ENCODE measurements around the gene RPS6KB1.

- TF ChIP-seq, protein P1, sequence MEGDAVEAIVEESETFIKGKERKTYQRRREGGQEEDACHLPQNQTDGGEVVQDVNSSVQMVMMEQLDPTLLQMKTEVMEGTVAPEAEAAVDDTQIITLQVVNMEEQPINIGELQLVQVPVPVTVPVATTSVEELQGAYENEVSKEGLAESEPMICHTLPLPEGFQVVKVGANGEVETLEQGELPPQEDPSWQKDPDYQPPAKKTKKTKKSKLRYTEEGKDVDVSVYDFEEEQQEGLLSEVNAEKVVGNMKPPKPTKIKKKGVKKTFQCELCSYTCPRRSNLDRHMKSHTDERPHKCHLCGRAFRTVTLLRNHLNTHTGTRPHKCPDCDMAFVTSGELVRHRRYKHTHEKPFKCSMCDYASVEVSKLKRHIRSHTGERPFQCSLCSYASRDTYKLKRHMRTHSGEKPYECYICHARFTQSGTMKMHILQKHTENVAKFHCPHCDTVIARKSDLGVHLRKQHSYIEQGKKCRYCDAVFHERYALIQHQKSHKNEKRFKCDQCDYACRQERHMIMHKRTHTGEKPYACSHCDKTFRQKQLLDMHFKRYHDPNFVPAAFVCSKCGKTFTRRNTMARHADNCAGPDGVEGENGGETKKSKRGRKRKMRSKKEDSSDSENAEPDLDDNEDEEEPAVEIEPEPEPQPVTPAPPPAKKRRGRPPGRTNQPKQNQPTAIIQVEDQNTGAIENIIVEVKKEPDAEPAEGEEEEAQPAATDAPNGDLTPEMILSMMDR (IDR thresholded peaks at IDR 0.05), result no peak
- TF ChIP-seq POLR2A (IDR thresholded peaks at IDR 0.05) (no peak), POLR2AphosphoS5 (IDR thresholded peaks at IDR 0.05) (no peak)
These were observed 29.3 kb upstream of the RPS6KB1 start for GRCh38 chr17:59863616-59864015.
